Measurements from ENCODE around the gene LRRC59.

Gene LRRC59

GRCh38 chr17:50440172-50440837 is 43.0 kb upstream of the LRRC59 start:
- Histone ChIP-seq H3K4me2 (ENCODE audit: low read length) (no peak overlapping the region), H3K56ac (ENCODE audit: low read length) (no peak overlapping the region), H2BK15ac (replicated peaks; ENCODE audit: low read depth) (no peak overlapping the region), H3K27me3 (ENCODE audit: insufficient read depth, low read length, poor library complexity) (no peaks in the 10 kb centered on the region), H4K5ac (ENCODE audit: low read length) (no peak overlapping the region), H3K4me1 (ENCODE audit: control insufficient read depth, low read depth, low read length) (no peaks in the 10 kb centered on the region), H3K18ac (ENCODE audit: low read length) (no peak overlapping the region), H3K79me1 (ENCODE audit: low read length) (no peaks in the 10 kb centered on the region), H2AK5ac (ENCODE audit: low read length) (no peak overlapping the region), H2BK5ac (ENCODE audit: low read length) (no peak overlapping the region), H3K79me2 (ENCODE audit: control insufficient read depth, insufficient read depth, low read length) (no peaks in the 10 kb centered on the region), H3K23ac (ENCODE audit: low read length) (no peak overlapping the region), H3K4ac (ENCODE audit: low read depth, low read length) (no peak overlapping the region), H3K36me3 (ENCODE audit: control insufficient read depth, insufficient read depth, low read length) (no peaks in the 10 kb centered on the region), H2BK120ac (ENCODE audit: low read depth, low read length) (no peak overlapping the region), H4K8ac (ENCODE audit: low read depth, low read length) (no peak overlapping the region), H3K9ac (ENCODE audit: low read length) (no peak overlapping the region), H3K27ac (ENCODE audit: low read depth, low read length) (no peak overlapping the region), H3K4me3 (ENCODE audit: low read length) (no peak overlapping the region)
- no peak for DNase-seq
- no CpG with 5 or more reads among the region's 4 CpGs for WGBS (ENCODE audit: extremely low coverage, insufficient coverage, low lambda C conversion rate)

- no peaks in the 10 kb centered on the region for H3K27me3 ChIP-seq (ENCODE audit: insufficient read depth, low read length, poor library complexity)
- H3K79me2 ChIP-seq (ENCODE audit: control insufficient read depth, insufficient read depth, low read length) = no peaks in the 10 kb centered on the region
- H3K27ac ChIP-seq (ENCODE audit: low read depth, low read length) = no peak overlapping the region
- DNase-seq = no peak
- H3K4ac ChIP-seq (ENCODE audit: low read depth, low read length) = no peak overlapping the region
- H2BK5ac ChIP-seq (ENCODE audit: low read length) = no peak overlapping the region
- no peak overlapping the region for H3K4me3 ChIP-seq (ENCODE audit: low read length)
- no peak overlapping the region for H3K18ac ChIP-seq (ENCODE audit: low read length)
- no peaks in the 10 kb centered on the region for H3K79me1 ChIP-seq (ENCODE audit: low read length)
- WGBS (ENCODE audit: extremely low coverage, insufficient coverage, low lambda C conversion rate) = no CpG with 5 or more reads among the region's 4 CpGs
- no peak overlapping the region for H2BK15ac ChIP-seq (replicated peaks; ENCODE audit: low read depth)
- no peaks in the 10 kb centered on the region for H3K4me1 ChIP-seq (ENCODE audit: control insufficient read depth, low read depth, low read length)
- H2AK5ac ChIP-seq (ENCODE audit: low read length) = no peak overlapping the region
- H2BK120ac ChIP-seq (ENCODE audit: low read depth, low read length) = no peak overlapping the region
- no peak overlapping the region for H3K4me2 ChIP-seq (ENCODE audit: low read length)
- H3K9ac ChIP-seq (ENCODE audit: low read length) = no peak overlapping the region
- no peaks in the 10 kb centered on the region for H3K36me3 ChIP-seq (ENCODE audit: control insufficient read depth, insufficient read depth, low read length)
- H4K5ac ChIP-seq (ENCODE audit: low read length) = no peak overlapping the region
- H3K23ac ChIP-seq (ENCODE audit: low read length) = no peak overlapping the region
- H4K8ac ChIP-seq (ENCODE audit: low read depth, low read length) = no peak overlapping the region
- H3K56ac ChIP-seq (ENCODE audit: low read length) = no peak overlapping the region
These were observed 41.7 kb upstream of the LRRC59 start for GRCh38 chr17:50439008-50439407.

GRCh38 chr17:50437409-50437808 is 40.1 kb upstream of the LRRC59 start:
- no CpG with 5 or more reads among the region's 4 CpGs for WGBS (ENCODE audit: extremely low coverage, insufficient coverage, low lambda C conversion rate)
- Histone ChIP-seq H3K79me1 (ENCODE audit: low read length) (no peaks in the 10 kb centered on the region), H3K27ac (ENCODE audit: low read depth, low read length) (no peak overlapping the region), H3K4me3 (ENCODE audit: low read length) (no peak overlapping the region), H3K23ac (ENCODE audit: low read length) (no peak overlapping the region), H3K9ac (ENCODE audit: low read length) (no peak overlapping the region), H3K56ac (ENCODE audit: low read length) (no peak overlapping the region), H2AK5ac (ENCODE audit: low read length) (no peak overlapping the region), H3K18ac (ENCODE audit: low read length) (no peak overlapping the region), H3K27me3 (ENCODE audit: insufficient read depth, low read length, poor library complexity) (no peaks in the 10 kb centered on the region), H4K5ac (ENCODE audit: low read length) (no peak overlapping the region), H3K4ac (ENCODE audit: low read depth, low read length) (no peak overlapping the region), H2BK5ac (ENCODE audit: low read length) (no peak overlapping the region), H3K4me1 (ENCODE audit: control insufficient read depth, low read depth, low read length) (no peaks in the 10 kb centered on the region), H2BK120ac (ENCODE audit: low read depth, low read length) (no peak overlapping the region), H3K79me2 (ENCODE audit: control insufficient read depth, insufficient read depth, low read length) (no peaks in the 10 kb centered on the region), H2BK15ac (replicated peaks; ENCODE audit: low read depth) (no peak overlapping the region), H4K8ac (ENCODE audit: low read depth, low read length) (no peak overlapping the region), H3K36me3 (ENCODE audit: control insufficient read depth, insufficient read depth, low read length) (no peaks in the 10 kb centered on the region), H3K4me2 (ENCODE audit: low read length) (no peak overlapping the region)
- no peak for DNase-seq

- no peak overlapping the region for H3K56ac ChIP-seq (ENCODE audit: low read length)
- no peaks in the 10 kb centered on the region for H3K79me2 ChIP-seq (ENCODE audit: control insufficient read depth, insufficient read depth, low read length)
- H3K23ac ChIP-seq (ENCODE audit: low read length) = no peak overlapping the region
- H3K27ac ChIP-seq (ENCODE audit: low read depth, low read length) = no peak overlapping the region
- no peak overlapping the region for H2BK5ac ChIP-seq (ENCODE audit: low read length)
- no peak for DNase-seq
- H3K79me1 ChIP-seq (ENCODE audit: low read length) = no peaks in the 10 kb centered on the region
- no peak overlapping the region for H2BK15ac ChIP-seq (replicated peaks; ENCODE audit: low read depth)
- no peak overlapping the region for H2BK120ac ChIP-seq (ENCODE audit: low read depth, low read length)
- H3K4me2 ChIP-seq (ENCODE audit: low read length) = no peak overlapping the region
- H3K4me3 ChIP-seq (ENCODE audit: low read length) = no peak overlapping the region
- no peak overlapping the region for H3K18ac ChIP-seq (ENCODE audit: low read length)
- no peak overlapping the region for H4K5ac ChIP-seq (ENCODE audit: low read length)
- peaks cover 1% of the 10 kb centered on the region for H3K4me1 ChIP-seq (ENCODE audit: control insufficient read depth, low read depth, low read length)
- H2AK5ac ChIP-seq (ENCODE audit: low read length) = no peak overlapping the region
- no peak overlapping the region for H3K4ac ChIP-seq (ENCODE audit: low read depth, low read length)
- no peaks in the 10 kb centered on the region for H3K36me3 ChIP-seq (ENCODE audit: control insufficient read depth, insufficient read depth, low read length)
- no peak overlapping the region for H4K8ac ChIP-seq (ENCODE audit: low read depth, low read length)
- no peaks in the 10 kb centered on the region for H3K27me3 ChIP-seq (ENCODE audit: insufficient read depth, low read length, poor library complexity)
- H3K9ac ChIP-seq (ENCODE audit: low read length) = no peak overlapping the region
- no CpG with 5 or more reads among the region's 4 CpGs for WGBS (ENCODE audit: extremely low coverage, insufficient coverage, low lambda C conversion rate)
These were observed 34.9 kb upstream of the LRRC59 start for GRCh38 chr17:50432125-50432762.

GRCh38 chr17:50430821-50431618 is 33.7 kb upstream of the LRRC59 start:
- Histone ChIP-seq H3K79me1 (ENCODE audit: low read length) (no peaks in the 10 kb centered on the region), H3K36me3 (ENCODE audit: control insufficient read depth, insufficient read depth, low read length) (no peaks in the 10 kb centered on the region), H3K79me2 (ENCODE audit: control insufficient read depth, insufficient read depth, low read length) (no peaks in the 10 kb centered on the region), H2BK15ac (replicated peaks; ENCODE audit: low read depth) (no peak overlapping the region), H3K23ac (ENCODE audit: low read length) (no peak overlapping the region), H3K27me3 (ENCODE audit: insufficient read depth, low read length, poor library complexity) (no peaks in the 10 kb centered on the region), H3K4ac (ENCODE audit: low read depth, low read length) (no peak overlapping the region), H3K4me3 (ENCODE audit: low read length) (no peak overlapping the region), H2BK5ac (ENCODE audit: low read length) (no peak overlapping the region), H3K27ac (ENCODE audit: low read depth, low read length) (no peak overlapping the region), H2BK120ac (ENCODE audit: low read depth, low read length) (no peak overlapping the region), H4K8ac (ENCODE audit: low read depth, low read length) (no peak overlapping the region), H4K5ac (ENCODE audit: low read length) (no peak overlapping the region), H3K4me2 (ENCODE audit: low read length) (no peak overlapping the region), H2AK5ac (ENCODE audit: low read length) (no peak overlapping the region), H3K4me1 (ENCODE audit: control insufficient read depth, low read depth, low read length) (peaks cover 6% of the 10 kb centered on the region), H3K9ac (ENCODE audit: low read length) (no peak overlapping the region), H3K18ac (ENCODE audit: low read length) (no peak overlapping the region), H3K56ac (ENCODE audit: low read length) (no peak overlapping the region)
- DNase-seq = peak; percentile 41
- no CpG with 5 or more reads among the region's 4 CpGs for WGBS (ENCODE audit: extremely low coverage, insufficient coverage, low lambda C conversion rate)

Measured in mesendoderm (in vitro differentiated cells).